ENCODE data around the gene LIME1. TPM values are rescaled to one million over a fixed set of nuclear protein-coding genes. Genes with fewer than 3 reads are reported as not detected.
"Not testable (repeated sequence)": the region's sequence is repeated elsewhere in the genome, so short reads cannot be mapped to it uniquely, and the experiment has no call there.

Gene LIME1
- total RNA-seq, 1 experiment from 2014 or later, result 27.4 TPM

DNA sequence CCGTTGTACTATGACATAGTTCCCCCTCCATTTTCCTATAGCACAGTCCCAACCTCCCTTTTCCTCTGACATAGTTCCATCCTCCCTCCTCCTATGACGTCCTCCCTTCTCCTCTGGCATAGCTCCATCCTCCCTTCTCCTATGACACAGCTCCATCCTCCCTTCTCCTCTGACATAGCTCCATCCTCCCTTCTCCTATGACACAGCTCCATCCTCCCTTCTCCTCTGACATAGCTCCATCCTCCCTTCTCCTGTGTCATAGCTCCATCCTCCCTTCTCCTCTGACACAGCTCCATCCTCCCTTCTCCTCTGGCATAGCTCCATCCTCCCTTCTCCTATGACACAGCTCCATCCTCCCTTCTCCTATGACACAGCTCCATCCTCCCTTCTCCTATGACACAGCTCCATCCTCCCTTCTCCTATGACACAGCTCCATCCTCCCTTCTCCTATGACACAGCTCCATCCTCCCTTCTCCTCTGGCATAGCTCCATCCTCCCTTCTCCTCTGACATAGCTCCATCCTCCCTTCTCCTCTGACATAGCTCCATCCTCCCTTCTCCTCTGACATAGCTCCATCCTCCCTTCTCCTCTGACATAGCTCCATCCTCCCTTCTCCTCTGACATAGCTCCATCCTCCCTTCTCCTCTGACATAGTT, 13.4 kb upstream of the LIME1 start:
- H3K9me2 ChIP-seq (ENCODE audit: insufficient read depth); H3K9ac ChIP-seq (ENCODE audit: low read length); DNase-seq (ENCODE audit: low read depth, low spot score); RAD21 ChIA-PET (ENCODE audit: low non-redundant PET in 1 of 2, low total read pairs in 2 of 2, uncharacterized antibody in 2 of 2, unreplicated experiment in 2 of 2); H3K4me2 ChIP-seq (ENCODE audit: low read length); H2AFZ ChIP-seq (ENCODE audit: low read depth, low read length, poor library complexity, severe bottlenecking); H3K4me3 ChIP-seq (replicated peaks in 1 of 2; ENCODE audit: low read depth in 1 of 2, low read length in 2 of 2); ATAC-seq; H4K20me1 ChIP-seq (ENCODE audit: insufficient read depth); H3K4me1 ChIP-seq (ENCODE audit: control insufficient read depth in 1 of 2, insufficient read depth in 2 of 2, low read length in 2 of 2); H3K27ac ChIP-seq (ENCODE audit: low read depth, low read length); POLR2A ChIA-PET; H3K27me3 ChIP-seq (ENCODE audit: insufficient read depth, low read length); BruUV-seq (replicated peaks); intact Hi-C loops (cut with micrococcal nuclease): not testable (repeated sequence)
- CTCF ChIA-PET, result interaction anchor here (1.3 kb wide), 1 partner anchor 13 kb away, joined by 3 read pairs; the partner anchor contains the start of gene LIME1
- Histone ChIP-seq H3K79me2 (ENCODE audit: insufficient read depth, low read length) (peaks cover 78% of the 10 kb centered on the region), H3K36me3 (ENCODE audit: control insufficient read depth in 1 of 2, insufficient read depth in 2 of 2, low read length in 2 of 2) (peaks cover 11 to 28% of the 10 kb centered on the region in 2 experiments), H3K9me3 (ENCODE audit: control insufficient read depth in 1 of 2, insufficient read depth in 1 of 2, low read depth in 1 of 2, low read length in 2 of 2) (peaks cover 14 to 16% of the 10 kb centered on the region in 2 experiments; a peak in 2 of 4 replicates)

- H3K4me1 ChIP-seq (ENCODE audit: control insufficient read depth in 1 of 2, insufficient read depth in 2 of 2, low read length in 2 of 2); ATAC-seq; H3K9ac ChIP-seq (ENCODE audit: low read length); BruUV-seq (replicated peaks); H3K27me3 ChIP-seq (ENCODE audit: insufficient read depth, low read length); DNase-seq (ENCODE audit: low read depth, low spot score); H4K20me1 ChIP-seq (ENCODE audit: insufficient read depth); CTCF ChIA-PET; POLR2A ChIA-PET; H3K4me3 ChIP-seq (replicated peaks in 1 of 2; ENCODE audit: low read depth in 1 of 2, low read length in 2 of 2); RAD21 ChIA-PET (ENCODE audit: low non-redundant PET in 1 of 2, low total read pairs in 2 of 2, uncharacterized antibody in 2 of 2, unreplicated experiment in 2 of 2); H3K9me2 ChIP-seq (ENCODE audit: insufficient read depth); H3K27ac ChIP-seq (ENCODE audit: low read depth, low read length); H2AFZ ChIP-seq (ENCODE audit: low read depth, low read length, poor library complexity, severe bottlenecking); H3K9me3 ChIP-seq (ENCODE audit: control insufficient read depth in 1 of 2, insufficient read depth in 1 of 2, low read depth in 1 of 2, low read length in 2 of 2); H3K4me2 ChIP-seq (ENCODE audit: low read length): not testable (repeated sequence)
- Histone ChIP-seq H3K36me3 (ENCODE audit: control insufficient read depth in 1 of 2, insufficient read depth in 2 of 2, low read length in 2 of 2) (peaks cover 0 to 25% of the 10 kb centered on the region in 2 experiments; a peak in 2 of 4 replicates), H3K79me2 (ENCODE audit: insufficient read depth, low read length) (peaks cover 82% of the 10 kb centered on the region)
- intact Hi-C loops (cut with micrococcal nuclease), result loop anchor here (10.0 kb wide), 1 partner anchor 135 kb away; the partner anchor contains the start of genes ABHD16B and TPD52L2
Observed at GRCh38 chr20:63730189-63730733, 6.2 kb upstream of the LIME1 start.
